Measurements from ENCODE around the gene TMEM39A. TPM values are rescaled to one million over a fixed set of nuclear protein-coding genes. Genes with fewer than 3 reads are reported as not detected.

Gene TMEM39A
- total RNA-seq, 5 donors from 2014 or later (not counting 1 experiment from before 2014, with no cell fraction given): 35.4 to 59.5 (median 38.7) TPM

DNA sequence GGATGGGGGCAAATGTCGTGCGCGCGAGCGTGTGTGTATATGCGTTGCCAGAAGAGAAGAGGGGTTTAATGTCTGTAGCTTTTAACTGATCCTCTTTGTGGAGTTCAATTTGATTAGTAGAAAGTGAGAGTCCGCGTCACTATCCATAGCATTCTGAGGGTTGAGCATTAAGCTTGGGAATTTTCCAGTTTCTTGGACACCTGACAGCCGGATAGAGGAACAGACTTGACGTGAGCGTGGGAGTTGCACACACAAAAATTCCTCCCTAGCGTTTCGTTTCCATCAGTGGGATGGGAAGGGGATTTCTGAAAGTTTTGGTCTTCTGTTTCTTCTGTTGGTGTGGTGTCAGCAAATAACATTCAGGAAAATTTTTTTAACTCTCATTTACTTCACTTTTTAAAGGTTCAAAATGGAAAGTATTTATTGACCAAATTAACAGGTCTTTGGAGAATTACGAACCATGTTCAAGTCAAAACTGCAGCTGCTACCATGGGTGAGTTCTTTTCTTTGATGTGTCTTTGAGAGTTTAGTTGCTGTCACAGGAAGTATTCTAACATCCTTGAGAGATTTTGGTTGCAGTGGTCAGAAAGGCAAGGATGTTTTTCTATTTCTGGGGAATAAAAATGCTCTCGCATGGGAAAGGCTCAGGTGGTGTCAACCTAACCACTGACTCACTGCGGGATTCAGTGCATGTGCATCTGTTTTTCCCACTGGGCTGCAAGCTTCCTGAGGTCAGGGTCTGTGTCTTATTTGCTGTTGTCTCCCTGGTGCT, 6.2 kb upstream of the TMEM39A start:
- Mint-ChIP-seq H3K27ac (peak overlapping the region; percentile 78 to 87), H3K4me3 (peak overlapping the region; percentile 91 to 96 (median 93)), H3K36me3 (peaks cover 11% of the 10 kb centered on the region), H3K27me3 (no peaks in the 10 kb centered on the region), H3K4me1 (peaks cover 28 to 33% (median 32%) of the 10 kb centered on the region in 3 donors), H3K9me3 (no peaks in the 10 kb centered on the region)
- Histone ChIP-seq H3K9me3 (no peaks in the 10 kb centered on the region), H3K4me1 (ENCODE audit: control insufficient read depth in 1 of 2, extremely low read depth in 1 of 2, insufficient read depth in 2 of 2, low read length in 2 of 2) (peaks cover 4 to 24% of the 10 kb centered on the region in 2 experiments), H3K27ac (ENCODE audit: low read length) (peak overlapping the region; percentile 65), H3K4me3 (ENCODE audit: control insufficient read depth in 1 of 2, extremely low read depth in 1 of 2, low read length in 1 of 2) (peak overlapping the region; percentile 88), H3K27me3 (replicated peaks in 1 of 2; ENCODE audit: control insufficient read depth in 2 of 2, extremely low read depth in 1 of 2, insufficient read depth in 2 of 2, low read length in 1 of 2) (no peaks in the 10 kb centered on the region), H3K36me3 (ENCODE audit: control insufficient read depth in 2 of 2, extremely low read depth in 1 of 2, insufficient read depth in 1 of 2, low read length in 1 of 2) (peaks cover 0 to 28% of the 10 kb centered on the region in 2 donors)
- POLR2A ChIA-PET: interaction anchor here (0.6 to 1.6 kb wide), 4 partner anchors 29 to 469 kb away, joined by 3 to 15 read pairs (median 4); partner anchors contain the start of genes ARHGAP31 (in 1 of the 2) and TIMMDC1 (in 1 of the 2)
- WGBS (ENCODE audit: insufficient coverage): 8% methylated on average over 7 of the region's 16 CpGs
- ATAC-seq (replicated peaks in 1 of 4) (peak in 1 of 4 experiments; percentile 30), DNase-seq (peak in 1 of 35 experiments; percentile 36)
- CTCF ChIA-PET: interaction anchor here (1.1 to 1.5 kb wide), 3 partner anchors 29 to 212 kb away, joined by 3 to 7 read pairs (median 5); partner anchors contain the start of gene TIMMDC1 (in 1 of the 2)

DNA sequence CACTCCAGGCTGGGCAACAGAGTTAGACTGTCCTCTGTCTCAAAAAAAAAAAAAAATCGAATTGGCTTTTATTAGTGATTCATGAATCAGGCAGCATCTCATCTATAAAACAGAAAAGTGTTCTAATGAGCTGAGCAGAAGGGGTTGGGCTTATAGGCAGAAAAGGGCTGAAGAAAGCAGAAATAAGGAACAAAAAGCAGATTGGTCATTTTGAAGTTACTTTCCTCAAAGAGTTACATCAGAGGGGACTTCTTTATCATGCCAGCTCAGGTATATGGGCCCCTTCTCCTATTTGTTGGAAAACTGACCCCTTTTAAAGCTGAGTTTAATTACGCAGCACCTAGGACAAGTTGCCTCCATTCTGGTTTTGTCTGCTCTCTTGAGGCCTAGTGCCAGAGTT, 4.6 kb upstream of the TMEM39A start:
- CTCF ChIA-PET: interaction anchor here (0.7 to 1.5 kb wide), 4 partner anchors 27 to 227 kb away, joined by 3 to 5 read pairs (median 4); partner anchors contain the start of gene B4GALT4 (in 1 of the 2)
- Mint-ChIP-seq H3K27ac (peak overlapping the region in 1 of 2 donors; percentile 83), H3K36me3 (peaks cover 11% of the 10 kb centered on the region), H3K9me3 (peaks cover 0 to 5% (median 0%) of the 10 kb centered on the region in 3 donors), H3K4me1 (peaks cover 40 to 46% (median 46%) of the 10 kb centered on the region in 3 donors), H3K27me3 (no peaks in the 10 kb centered on the region), H3K4me3 (peak overlapping the region; percentile 91 to 96 (median 93))
- DNase-seq (no peak), ATAC-seq (replicated peaks in 1 of 4) (no peak)
- 100% methylated on average over 1 of the region's 2 CpGs for WGBS (ENCODE audit: insufficient coverage)
- POLR2A ChIA-PET: interaction anchor here (0.6 to 0.7 kb wide), 3 partner anchors 39 to 234 kb away, joined by 3 to 6 read pairs (median 4); no protein-coding TSS in a partner anchor
- Histone ChIP-seq H3K4me1 (ENCODE audit: control insufficient read depth in 1 of 2, extremely low read depth in 1 of 2, insufficient read depth in 2 of 2, low read length in 2 of 2) (peaks cover 9 to 35% of the 10 kb centered on the region in 2 experiments), H3K9me3 (no peaks in the 10 kb centered on the region), H3K4me3 (ENCODE audit: control insufficient read depth in 1 of 2, extremely low read depth in 1 of 2, low read length in 1 of 2) (no peak overlapping the region), H3K36me3 (ENCODE audit: control insufficient read depth in 2 of 2, extremely low read depth in 1 of 2, insufficient read depth in 1 of 2, low read length in 1 of 2) (peaks cover 0 to 17% of the 10 kb centered on the region in 2 donors), H3K27me3 (replicated peaks in 1 of 2; ENCODE audit: control insufficient read depth in 2 of 2, extremely low read depth in 1 of 2, insufficient read depth in 2 of 2, low read length in 1 of 2) (no peaks in the 10 kb centered on the region), H3K27ac (ENCODE audit: low read length) (no peak overlapping the region)

DNA sequence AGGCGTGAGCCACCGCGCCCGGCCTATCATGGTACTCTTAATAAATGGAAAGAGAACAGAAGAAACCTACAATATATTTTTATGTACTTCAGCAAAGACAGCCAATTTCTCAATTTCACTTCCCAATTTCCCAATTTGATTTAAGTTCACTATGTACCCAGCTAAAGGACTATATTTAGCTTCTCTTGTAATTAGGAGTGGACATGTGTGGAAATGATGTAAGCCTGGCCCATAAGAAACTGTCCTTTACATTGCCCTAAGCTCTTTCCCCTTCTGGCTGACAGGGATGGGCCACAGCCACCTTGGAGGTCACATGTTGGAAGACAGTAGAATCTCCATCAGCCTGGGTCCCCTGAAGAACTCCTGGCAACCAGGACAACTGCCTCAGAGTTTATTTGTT, 6.2 kb downstream of the TMEM39A start:
- Histone ChIP-seq H3K27me3 (replicated peaks in 1 of 2; ENCODE audit: control insufficient read depth in 2 of 2, extremely low read depth in 1 of 2, insufficient read depth in 2 of 2, low read length in 1 of 2) (no peaks in the 10 kb centered on the region), H3K36me3 (ENCODE audit: control insufficient read depth in 2 of 2, extremely low read depth in 1 of 2, insufficient read depth in 1 of 2, low read length in 1 of 2) (peaks cover 0 to 77% of the 10 kb centered on the region in 2 donors), H3K9me3 (no peaks in the 10 kb centered on the region), H3K4me3 (ENCODE audit: control insufficient read depth in 1 of 2, extremely low read depth in 1 of 2, low read length in 1 of 2) (no peak overlapping the region), H3K27ac (ENCODE audit: low read length) (no peak overlapping the region), H3K4me1 (ENCODE audit: control insufficient read depth in 1 of 2, extremely low read depth in 1 of 2, insufficient read depth in 2 of 2, low read length in 2 of 2) (peaks cover 0 to 3% of the 10 kb centered on the region in 2 experiments)
- no peaks in the 10 kb centered on the region for H3K9me3 Mint-ChIP-seq
- WGBS (ENCODE audit: insufficient coverage): no CpG with 5 or more reads among the region's 4 CpGs
- H3K4me3 Mint-ChIP-seq: no peak overlapping the region
- no peak for ATAC-seq (replicated peaks in 1 of 4)
- peaks cover 56% of the 10 kb centered on the region for H3K36me3 Mint-ChIP-seq
- peaks cover 34 to 44% (median 42%) of the 10 kb centered on the region in 3 donors for H3K4me1 Mint-ChIP-seq
- no peak for DNase-seq
- no peak overlapping the region for H3K27ac Mint-ChIP-seq
- CTCF ChIA-PET: no interaction called here
- H3K27me3 Mint-ChIP-seq: no peaks in the 10 kb centered on the region
- POLR2A ChIA-PET: no interaction called here

DNA sequence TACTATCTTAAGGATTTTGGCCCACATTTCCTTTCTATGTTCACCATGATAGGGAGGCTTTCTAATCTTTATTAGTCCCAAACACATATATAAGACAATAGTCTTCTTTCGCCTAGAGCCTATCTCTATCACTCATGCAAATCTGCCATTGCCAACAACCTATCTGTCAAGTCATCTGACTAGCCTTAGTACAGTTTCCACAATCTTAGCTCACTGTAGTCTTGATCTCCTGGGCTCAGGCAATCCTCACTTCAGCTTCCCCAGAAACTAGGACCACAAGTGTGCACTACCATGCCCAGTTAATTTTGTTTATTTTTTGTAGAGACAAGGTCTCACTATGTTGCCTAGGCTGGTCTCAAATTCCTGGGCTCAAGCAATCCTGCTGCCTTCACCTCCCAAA, 6.9 kb downstream of the TMEM39A start:
- ATAC-seq (replicated peaks in 1 of 4) (no peak), DNase-seq (no peak)
- Mint-ChIP-seq H3K9me3 (no peaks in the 10 kb centered on the region), H3K27ac (no peak overlapping the region), H3K4me1 (peaks cover 29 to 36% (median 35%) of the 10 kb centered on the region in 3 donors), H3K27me3 (no peaks in the 10 kb centered on the region), H3K36me3 (peaks cover 61% of the 10 kb centered on the region), H3K4me3 (no peak overlapping the region)
- Histone ChIP-seq H3K4me1 (ENCODE audit: control insufficient read depth in 1 of 2, extremely low read depth in 1 of 2, insufficient read depth in 2 of 2, low read length in 2 of 2) (no peaks in the 10 kb centered on the region), H3K27me3 (replicated peaks in 1 of 2; ENCODE audit: control insufficient read depth in 2 of 2, extremely low read depth in 1 of 2, insufficient read depth in 2 of 2, low read length in 1 of 2) (no peaks in the 10 kb centered on the region), H3K9me3 (no peaks in the 10 kb centered on the region), H3K4me3 (ENCODE audit: control insufficient read depth in 1 of 2, extremely low read depth in 1 of 2, low read length in 1 of 2) (no peak overlapping the region), H3K36me3 (ENCODE audit: control insufficient read depth in 2 of 2, extremely low read depth in 1 of 2, insufficient read depth in 1 of 2, low read length in 1 of 2) (peaks cover 0 to 78% of the 10 kb centered on the region in 2 donors), H3K27ac (ENCODE audit: low read length) (no peak overlapping the region)
- 100% methylated on average over 1 of the region's 1 CpG for WGBS (ENCODE audit: insufficient coverage)
- ChIA-PET POLR2A (no interaction called here), CTCF (interaction anchor here (0.6 to 0.7 kb wide), 2 partner anchors 43 to 73 kb away, joined by 3 to 4 read pairs; no protein-coding TSS in a partner anchor)

DNA sequence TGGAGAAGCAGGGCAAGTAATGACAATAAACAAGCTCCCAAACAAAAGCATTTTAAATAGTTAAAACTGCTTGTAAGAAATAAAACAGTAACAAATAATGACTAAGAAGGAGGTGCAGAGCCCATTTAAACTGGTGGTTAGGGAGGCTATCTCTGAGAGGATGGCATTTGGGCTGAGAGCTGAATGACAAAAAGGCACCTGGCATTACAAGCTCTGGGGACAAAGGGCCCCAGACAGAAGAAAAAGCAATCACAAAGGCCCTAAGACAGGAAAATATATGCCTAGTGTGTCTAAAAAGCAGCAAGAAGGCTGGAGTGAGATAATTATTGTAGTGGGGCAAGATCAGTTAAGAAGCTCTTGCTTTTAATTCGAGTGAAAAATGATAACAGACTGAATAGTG, 9.6 kb downstream of the TMEM39A start:
- H3K36me3 ChIP-seq (ENCODE audit: control insufficient read depth in 2 of 2, extremely low read depth in 1 of 2, insufficient read depth in 1 of 2, low read length in 1 of 2): peaks cover 0 to 70% of the 10 kb centered on the region in 2 donors
- peaks cover 59% of the 10 kb centered on the region for H3K36me3 Mint-ChIP-seq
- no peaks in the 10 kb centered on the region for H3K27me3 ChIP-seq (replicated peaks in 1 of 2; ENCODE audit: control insufficient read depth in 2 of 2, extremely low read depth in 1 of 2, insufficient read depth in 2 of 2, low read length in 1 of 2)
- H3K4me1 Mint-ChIP-seq: peaks cover 17 to 25% (median 23%) of the 10 kb centered on the region in 3 donors
- H3K9me3 ChIP-seq: no peaks in the 10 kb centered on the region
- no peak overlapping the region for H3K27ac ChIP-seq (ENCODE audit: low read length)
- H3K27ac Mint-ChIP-seq: no peak overlapping the region
- no peak overlapping the region for H3K4me3 ChIP-seq (ENCODE audit: control insufficient read depth in 1 of 2, extremely low read depth in 1 of 2, low read length in 1 of 2)
- POLR2A ChIA-PET: interaction anchor here (0.5 to 0.7 kb wide), 2 partner anchors 8 to 9 kb away, joined by 3 to 5 read pairs; no protein-coding TSS in a partner anchor
- WGBS (ENCODE audit: insufficient coverage): no CpG with 5 or more reads among the region's 1 CpG
- DNase-seq (no peak), ATAC-seq (replicated peaks in 1 of 4) (no peak)
- CTCF ChIA-PET: interaction anchor here in 1 of 2 donors (1.6 kb wide), 1 partner anchor 212 kb away, joined by 4 read pairs; no protein-coding TSS in a partner anchor
- no peaks in the 10 kb centered on the region for H3K4me1 ChIP-seq (ENCODE audit: control insufficient read depth in 1 of 2, extremely low read depth in 1 of 2, insufficient read depth in 2 of 2, low read length in 2 of 2)
- no peak overlapping the region for H3K4me3 Mint-ChIP-seq
- no peaks in the 10 kb centered on the region for H3K9me3 Mint-ChIP-seq
- H3K27me3 Mint-ChIP-seq: no peaks in the 10 kb centered on the region

DNA sequence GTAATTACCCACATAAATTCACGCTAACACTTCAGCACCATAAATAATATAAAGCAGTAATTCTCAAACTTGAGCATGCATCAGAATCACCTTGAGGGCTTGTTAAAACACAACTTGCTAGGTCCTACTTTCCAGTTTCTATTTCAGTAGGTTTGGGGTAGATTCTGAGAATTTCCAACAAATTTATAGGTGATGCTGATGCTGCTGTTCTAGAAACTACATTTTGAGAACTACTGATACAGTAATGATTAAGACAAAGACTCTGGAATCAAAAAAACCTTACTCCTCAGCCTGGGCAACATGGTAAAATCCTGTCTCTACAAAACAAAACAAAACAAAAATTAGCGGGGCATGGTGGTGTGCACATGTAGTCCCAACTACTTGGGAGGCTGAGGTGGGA, 18.8 kb downstream of the TMEM39A start:
- Mint-ChIP-seq H3K27ac (no peak overlapping the region), H3K9me3 (no peaks in the 10 kb centered on the region), H3K36me3 (peaks cover 56% of the 10 kb centered on the region), H3K27me3 (no peaks in the 10 kb centered on the region), H3K4me1 (peaks cover 0 to 3% (median 0%) of the 10 kb centered on the region in 3 donors), H3K4me3 (no peak overlapping the region)
- 100% methylated on average over 1 of the region's 2 CpGs for WGBS (ENCODE audit: insufficient coverage)
- no peaks in the 10 kb centered on the region for H3K9me3 ChIP-seq
- no peak overlapping the region for H3K4me3 ChIP-seq (ENCODE audit: control insufficient read depth in 1 of 2, extremely low read depth in 1 of 2, low read length in 1 of 2)
- H3K36me3 ChIP-seq (ENCODE audit: control insufficient read depth in 2 of 2, extremely low read depth in 1 of 2, insufficient read depth in 1 of 2, low read length in 1 of 2): peaks cover 8 to 50% of the 10 kb centered on the region in 2 donors
- POLR2A ChIA-PET: no interaction called here
- H3K4me1 ChIP-seq (ENCODE audit: control insufficient read depth in 1 of 2, extremely low read depth in 1 of 2, insufficient read depth in 2 of 2, low read length in 2 of 2): no peaks in the 10 kb centered on the region
- no peak overlapping the region for H3K27ac ChIP-seq (ENCODE audit: low read length)
- DNase-seq (no peak), ATAC-seq (replicated peaks in 1 of 4) (no peak)
- CTCF ChIA-PET: no interaction called here
- no peaks in the 10 kb centered on the region for H3K27me3 ChIP-seq (replicated peaks in 1 of 2; ENCODE audit: control insufficient read depth in 2 of 2, extremely low read depth in 1 of 2, insufficient read depth in 2 of 2, low read length in 1 of 2)
